ENCODE data around the gene MYO1D. TPM values are rescaled to one million over a fixed set of nuclear protein-coding genes. Genes with fewer than 3 reads are reported as not detected.

MYO1D gene
- total RNA-seq, 4 donors from 2014 or later = 70.5 to 92.3 (median 72.7) TPM

- no peaks in the 10 kb centered on the region for H3K4me1 ChIP-seq
- DNase-seq (ENCODE audit: low spot score in 2 of 2) = no peak
- H3K27me3 ChIP-seq = no peaks in the 10 kb centered on the region
- no peak overlapping the region for H3K4me3 ChIP-seq
- no peaks in the 10 kb centered on the region for H3K36me3 ChIP-seq
- H3K9me3 ChIP-seq = no peaks in the 10 kb centered on the region
- TF ChIP-seq POLR2A (IDR thresholded peaks at IDR 0.05) (no peak), EP300 (IDR thresholded peaks at IDR 0.05) (no peak), CTCF (IDR thresholded peaks at IDR 0.05) (no peak), POLR2AphosphoS5 (IDR thresholded peaks at IDR 0.05) (no peak)
- peak overlapping the region; percentile 4 for H3K27ac ChIP-seq
- 80% methylated on average over 7 of the region's 7 CpGs for whole genome bisulfite sequencing
These were observed 373.4 kb downstream of the MYO1D start for GRCh38 chr17:32503251-32504165.

DNA sequence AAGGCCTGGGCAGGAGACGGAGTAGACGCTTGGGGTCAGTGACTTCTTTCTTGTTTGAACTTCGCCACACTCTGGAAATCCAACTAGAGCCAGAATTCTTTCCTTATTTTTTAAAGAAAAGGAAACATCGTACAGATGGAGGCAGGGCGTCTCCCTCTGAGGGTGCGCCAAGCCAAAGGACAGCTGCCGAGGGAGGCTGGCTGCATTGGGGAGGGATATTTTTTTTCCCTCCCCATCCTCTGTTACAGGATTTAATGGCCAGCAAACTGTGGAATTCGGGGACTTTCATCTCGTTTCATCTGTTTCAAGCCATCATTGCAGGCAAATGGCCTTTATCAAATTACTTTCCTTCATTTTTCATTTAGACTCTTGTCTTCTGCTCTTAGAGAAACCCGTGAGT is 374.2 kb downstream of the MYO1D start:
- DNase-seq (ENCODE audit: low spot score in 2 of 2) = no peak
- H3K36me3 ChIP-seq = no peaks in the 10 kb centered on the region
- no peaks in the 10 kb centered on the region for H3K27me3 ChIP-seq
- WGBS = 86% methylated on average over 10 of the region's 10 CpGs
- no peaks in the 10 kb centered on the region for H3K4me1 ChIP-seq
- H3K9me3 ChIP-seq = no peaks in the 10 kb centered on the region
- H3K27ac ChIP-seq = no peak overlapping the region
- H3K4me3 ChIP-seq = no peak overlapping the region
- no peak for TF ChIP-seq POLR2A (IDR thresholded peaks at IDR 0.05)
- no peak for TF ChIP-seq CTCF (IDR thresholded peaks at IDR 0.05)
- TF ChIP-seq EP300 (IDR thresholded peaks at IDR 0.05) = no peak

GRCh38 chr17:32502013-32502412 is 374.9 kb downstream of the MYO1D start:
- 93% methylated on average over 3 of the region's 3 CpGs for WGBS
- Histone ChIP-seq H3K4me1 (no peaks in the 10 kb centered on the region), H3K9me3 (no peaks in the 10 kb centered on the region), H3K4me3 (no peak overlapping the region), H3K27me3 (no peaks in the 10 kb centered on the region), H3K36me3 (no peaks in the 10 kb centered on the region), H3K27ac (no peak overlapping the region)
- TF ChIP-seq POLR2AphosphoS5 (IDR thresholded peaks at IDR 0.05) (no peak), EP300 (IDR thresholded peaks at IDR 0.05) (no peak), POLR2A (IDR thresholded peaks at IDR 0.05) (no peak), CTCF (IDR thresholded peaks at IDR 0.05) (no peak)
- no peak for DNase-seq (ENCODE audit: low spot score in 2 of 2)

GRCh38 chr17:32498391-32498790 is 378.5 kb downstream of the MYO1D start:
- no peaks in the 10 kb centered on the region for H3K27me3 ChIP-seq
- H3K27ac ChIP-seq = no peak overlapping the region
- DNase-seq (ENCODE audit: low spot score in 2 of 2) = no peak
- WGBS = 73% methylated on average over 9 of the region's 9 CpGs
- H3K9me3 ChIP-seq = no peaks in the 10 kb centered on the region
- no peak overlapping the region for H3K4me3 ChIP-seq
- H3K4me1 ChIP-seq = no peaks in the 10 kb centered on the region
- TF ChIP-seq POLR2AphosphoS5 (IDR thresholded peaks at IDR 0.05) (no peak), EP300 (IDR thresholded peaks at IDR 0.05) (no peak), POLR2A (IDR thresholded peaks at IDR 0.05) (no peak), CTCF (IDR thresholded peaks at IDR 0.05) (no peak)
- no peaks in the 10 kb centered on the region for H3K36me3 ChIP-seq

DNA sequence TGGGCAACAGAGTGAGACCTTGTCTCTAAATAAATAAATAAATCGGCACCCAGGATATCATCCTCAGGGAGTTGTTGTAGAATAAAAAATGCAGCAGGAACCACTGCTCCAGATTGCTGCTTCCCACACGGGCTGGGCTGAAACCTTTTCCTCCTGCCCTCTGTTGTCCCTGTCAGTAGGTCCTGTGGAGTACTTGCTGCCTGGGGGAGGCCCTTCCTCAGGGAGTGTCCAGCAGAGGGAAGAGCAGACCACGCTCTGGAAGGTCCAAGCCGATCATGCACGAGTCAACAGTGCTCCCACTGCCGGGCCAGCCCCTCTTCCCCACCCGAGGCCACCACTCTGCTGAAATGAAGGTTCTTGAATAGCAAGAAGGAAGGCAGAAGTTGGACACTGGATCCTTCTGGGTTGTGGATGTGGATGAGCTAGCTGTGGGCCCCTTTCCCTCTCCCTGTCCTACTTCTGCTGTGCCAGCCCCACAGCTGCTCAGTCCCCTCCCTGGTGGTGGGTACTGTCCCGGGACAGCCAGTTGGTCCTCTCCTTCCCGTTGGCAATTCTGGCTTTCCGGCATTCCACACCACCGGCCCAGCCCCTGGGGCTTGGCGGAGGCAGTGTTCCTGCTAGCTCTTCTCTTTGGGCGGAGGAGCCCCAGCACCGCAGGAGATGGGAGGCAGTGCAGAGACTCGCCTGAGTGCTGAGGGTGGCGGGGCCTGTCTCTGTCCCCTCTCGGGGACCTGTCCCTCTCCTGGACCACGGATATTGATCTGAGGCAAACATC is 379.3 kb downstream of the MYO1D start:
- no peaks in the 10 kb centered on the region for H3K9me3 ChIP-seq
- WGBS = 74% methylated on average over 17 of the region's 18 CpGs
- no peaks in the 10 kb centered on the region for H3K36me3 ChIP-seq
- DNase-seq (ENCODE audit: low spot score in 2 of 2) = no peak
- H3K4me1 ChIP-seq = no peaks in the 10 kb centered on the region
- H3K4me3 ChIP-seq = no peak overlapping the region
- no peaks in the 10 kb centered on the region for H3K27me3 ChIP-seq
- H3K27ac ChIP-seq = no peak overlapping the region
- TF ChIP-seq EP300 (IDR thresholded peaks at IDR 0.05) (no peak), CTCF (IDR thresholded peaks at IDR 0.05) (no peak), POLR2A (IDR thresholded peaks at IDR 0.05) (no peak), POLR2AphosphoS5 (IDR thresholded peaks at IDR 0.05) (no peak)

Data from suprapubic skin (tissue), 4 donors.